AG08395 (cell line): Measurements from ENCODE around the gene CTDSPL2.
"Not testable (repeated sequence)": the region's sequence is repeated elsewhere in the genome, so short reads cannot be mapped to it uniquely, and the experiment has no call there.

Experiments
- DNase-seq: peaks from one replicate; pipeline ENCODE4 v3.0.0; 2012; ENCODE audit warnings: mixed read lengths, low spot score

The CTDSPL2 gene

GRCh38 chr15:44485880-44486279 is 58.5 kb downstream of the CTDSPL2 start:
- DNase-seq, result no peak

GRCh38 chr15:44489464-44489863 is 62.0 kb downstream of the CTDSPL2 start:
- peak; percentile 69 for DNase-seq

DNA sequence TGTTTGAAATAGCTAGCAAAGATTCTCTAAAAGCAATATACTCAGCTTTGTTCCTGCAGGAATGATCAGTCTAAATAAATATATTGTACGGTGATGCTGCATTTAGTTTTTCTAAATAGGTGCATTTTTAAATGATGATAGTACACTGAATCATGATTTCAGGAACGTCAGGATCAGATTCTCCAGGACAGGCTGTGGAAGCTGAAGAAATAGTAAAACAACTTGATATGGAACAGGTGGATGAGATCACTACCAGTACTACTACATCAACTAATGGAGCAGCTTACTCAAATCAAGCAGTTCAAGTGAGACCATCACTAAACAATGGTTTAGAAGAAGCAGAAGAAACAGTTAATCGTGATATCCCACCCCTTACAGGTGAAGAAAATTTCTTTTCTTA is 63.2 kb downstream of the CTDSPL2 start:
- DNase-seq, result no peak

DNA sequence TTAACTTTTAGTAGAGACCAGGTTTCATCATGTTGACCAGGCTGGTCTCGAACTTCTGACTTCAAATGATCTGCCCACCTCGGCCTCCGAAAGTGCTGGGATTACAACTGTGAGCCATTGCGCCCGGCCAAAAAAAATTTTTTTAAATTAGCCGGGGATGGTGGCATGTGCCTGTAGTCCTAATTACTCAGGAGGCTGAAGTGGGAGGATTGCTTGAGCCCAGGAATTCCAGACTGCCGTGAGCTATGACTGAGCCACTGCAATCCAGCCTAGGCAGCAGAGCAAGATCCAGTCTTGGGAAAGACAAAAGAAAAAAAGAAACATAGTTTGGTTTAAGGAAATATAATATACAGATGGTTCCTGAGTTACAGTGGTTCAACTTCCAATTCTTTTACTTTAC is 64.6 kb downstream of the CTDSPL2 start:
- DNase-seq, result no peak

- no peak for DNase-seq
Measured at GRCh38 chr15:44492672-44493071, 65.2 kb downstream of the CTDSPL2 start.

GRCh38 chr15:44495562-44495961 is 68.1 kb downstream of the CTDSPL2 start:
- no peak for DNase-seq

GRCh38 chr15:44500555-44500954 is 73.1 kb downstream of the CTDSPL2 start:
- no peak for DNase-seq

DNA sequence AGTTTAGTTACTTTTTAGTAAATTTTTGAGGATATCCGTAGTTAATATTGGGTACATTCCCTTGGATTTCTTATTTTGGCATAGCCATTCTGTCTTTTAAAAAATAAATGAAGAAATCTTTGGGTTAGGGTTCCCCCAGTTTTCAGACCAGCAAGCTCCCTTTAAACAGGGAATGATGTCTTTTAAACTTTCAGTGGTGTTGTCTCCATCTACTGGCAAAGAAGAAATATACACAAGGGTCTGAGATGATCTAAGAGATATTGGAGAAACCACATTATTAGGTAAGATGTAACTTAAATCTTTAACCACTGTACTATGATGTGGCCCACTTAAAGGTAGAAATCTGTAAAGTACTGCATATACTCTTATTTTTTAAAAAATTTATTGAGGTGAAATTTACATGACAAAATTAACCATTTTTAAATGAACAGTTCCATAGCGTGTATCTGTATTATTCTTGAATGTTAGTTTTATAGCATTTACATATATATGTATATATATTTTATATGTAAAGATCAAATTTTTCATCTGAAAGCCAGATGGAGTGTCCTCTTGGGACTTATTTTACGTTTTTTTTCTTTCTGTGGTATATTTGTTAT is 74.4 kb downstream of the CTDSPL2 start:
- peak; percentile 61 for DNase-seq

- DNase-seq, result no peak
Measured at GRCh38 chr15:44516436-44516835, 89.0 kb downstream of the CTDSPL2 start.

DNA sequence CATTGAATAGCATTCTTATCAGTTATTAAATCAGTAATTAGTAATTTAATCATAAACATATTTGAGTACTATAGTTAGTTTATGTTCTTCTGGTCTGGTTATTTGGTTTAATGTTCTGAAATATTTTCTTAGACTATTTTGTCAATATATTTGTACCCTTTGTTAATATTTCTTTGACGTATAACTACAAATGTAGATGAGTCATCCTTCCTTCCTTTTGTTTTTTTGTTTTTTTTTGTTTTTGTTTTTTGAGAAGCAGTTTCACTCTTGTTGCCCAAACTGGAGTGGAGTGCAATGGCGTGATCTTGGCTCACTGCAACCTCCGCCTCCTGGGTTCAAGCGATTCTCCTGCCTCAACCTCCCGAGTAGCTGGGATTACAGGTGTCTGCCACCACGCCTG is 92.1 kb downstream of the CTDSPL2 start:
- DNase-seq, result no peak

- DNase-seq, result no peak
Measured at GRCh38 chr15:44525018-44525417, 97.6 kb downstream of the CTDSPL2 start.

GRCh38 chr15:44527241-44527640 is 99.8 kb downstream of the CTDSPL2 start:
- no peak for DNase-seq

GRCh38 chr15:44529864-44530604 is 102.6 kb downstream of the CTDSPL2 start:
- no peak for DNase-seq

DNA sequence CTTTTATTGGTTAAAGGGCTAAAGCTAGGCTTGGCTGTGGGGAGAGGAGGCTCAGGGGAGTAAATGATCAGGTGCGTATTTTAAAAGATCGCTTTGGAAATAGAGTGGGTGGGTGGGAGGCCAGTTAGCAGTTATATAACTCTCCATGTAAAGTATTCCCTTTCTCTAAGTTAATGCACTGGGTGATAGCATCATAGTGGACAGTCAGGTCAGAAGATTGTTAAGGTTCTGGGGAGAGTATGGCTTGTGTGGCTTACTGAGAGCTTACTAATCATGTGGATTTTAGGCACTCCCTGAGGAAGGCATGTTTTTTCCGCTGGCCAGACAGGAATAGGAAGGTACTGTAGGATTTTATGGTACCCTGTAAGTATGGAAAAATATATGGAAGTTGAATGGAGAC is 103.2 kb downstream of the CTDSPL2 start:
- DNase-seq, result no peak

- DNase-seq, result not testable (repeated sequence)
Measured at GRCh38 chr15:44532275-44532674, 104.8 kb downstream of the CTDSPL2 start.

DNA sequence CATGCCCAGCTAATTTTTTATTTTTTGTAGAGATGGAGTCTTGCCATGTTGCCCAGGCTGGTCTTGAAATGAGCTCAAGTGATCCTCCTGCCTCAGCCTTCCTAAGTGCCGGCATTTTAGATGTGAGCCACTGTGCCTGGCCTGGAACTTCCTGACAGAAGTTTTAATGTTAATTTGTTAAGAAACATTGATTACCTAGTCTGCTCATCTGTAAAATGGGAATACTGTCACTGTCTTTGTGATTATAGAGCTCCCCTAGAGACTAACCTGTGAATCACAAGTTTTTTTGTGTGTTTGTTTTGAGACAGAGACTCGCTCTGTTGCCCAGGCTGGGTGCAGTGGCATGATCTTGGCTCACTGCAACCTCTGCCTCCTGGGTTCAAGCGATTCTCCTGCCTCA is 105.3 kb downstream of the CTDSPL2 start:
- no peak for DNase-seq

DNA sequence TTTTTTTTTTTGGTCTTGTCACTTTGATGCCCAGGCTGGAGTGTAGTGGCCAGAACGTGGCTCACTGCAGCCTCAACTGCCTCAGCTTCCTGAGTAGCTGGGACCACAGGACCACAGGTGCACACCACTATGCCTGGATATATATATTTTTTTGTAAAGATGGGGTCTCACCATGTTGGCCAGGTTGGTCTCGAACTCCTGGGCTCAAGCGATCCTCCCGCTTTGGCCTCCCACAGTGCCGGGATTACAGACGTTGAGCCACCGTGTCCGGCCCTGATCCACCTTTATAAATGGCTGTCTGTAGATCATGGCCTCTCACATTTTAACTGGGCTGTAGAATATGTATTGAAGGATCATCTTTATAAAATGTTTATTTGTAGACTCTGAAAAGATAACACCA is 107.7 kb downstream of the CTDSPL2 start:
- DNase-seq, result no peak

- no peak for DNase-seq
Measured at GRCh38 chr15:44535523-44536301, 108.3 kb downstream of the CTDSPL2 start.

- DNase-seq, result peak; percentile 90
Measured at GRCh38 chr15:44536302-44536961, 109.0 kb downstream of the CTDSPL2 start.

DNA sequence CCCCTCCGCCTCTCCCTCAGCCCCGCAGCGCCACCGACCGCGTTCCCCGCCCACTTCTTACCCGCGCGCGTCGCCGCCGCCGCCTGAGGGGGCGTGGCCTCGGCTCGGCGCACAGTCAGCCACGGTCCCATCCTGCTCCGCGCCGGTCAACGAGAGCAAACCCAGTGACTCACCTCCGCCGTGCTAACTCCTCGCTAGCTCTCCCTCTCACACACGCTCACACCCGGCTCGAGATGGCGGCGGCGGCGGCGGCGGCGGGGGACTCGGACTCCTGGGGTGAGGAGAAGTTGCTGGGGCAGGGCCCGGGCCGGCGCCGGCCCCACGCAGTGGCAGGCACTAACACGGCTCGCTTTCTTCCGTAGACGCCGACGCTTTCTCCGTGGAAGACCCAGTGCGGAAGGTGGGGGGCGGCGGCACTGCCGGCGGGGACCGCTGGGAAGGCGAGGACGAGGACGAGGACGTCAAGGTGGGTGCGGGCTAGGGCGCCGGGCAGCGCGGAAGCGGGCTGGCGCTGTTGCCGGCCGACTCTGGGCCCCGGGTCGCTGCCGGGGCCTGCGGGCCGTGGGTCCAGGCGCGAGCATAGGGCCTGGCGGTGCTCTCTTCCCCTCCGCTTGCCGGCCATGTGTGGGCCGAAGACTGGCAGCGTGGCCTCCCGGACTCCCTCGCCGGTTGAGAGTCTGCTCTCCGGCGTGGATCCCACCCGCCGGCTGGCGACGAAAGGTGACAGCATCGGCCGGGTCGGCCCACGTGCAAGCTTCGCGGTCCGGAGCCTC is 109.7 kb downstream of the CTDSPL2 start, which contains the start of gene EIF3J:
EIF3J (plus strand) TSS at position 186 of the 773 bp plus-strand sequence; CDS start at position 234, 48 bp downstream.
- DNase-seq, result peak; percentile 97

GRCh38 chr15:44537735-44538240 is 110.4 kb downstream of the CTDSPL2 start:
- DNase-seq, result no peak
